GM12891 (cell line): ENCODE data around the gene PACS2.

ENCODE experiments used
- POLR2A ChIP-seq: IDR thresholded peaks from 2 replicates; pipeline ENCODE4 v1.6.1; 2011; ENCODE audit warnings: low read depth, low read length, control low read depth
- POLR2AphosphoS5 ChIP-seq: IDR thresholded peaks from 2 replicates; pipeline ENCODE4 v1.6.1; 2011; ENCODE audit warnings: low read depth, low read length, control low read depth
- POU2F2 ChIP-seq: IDR thresholded peaks from 2 replicates; pipeline ENCODE4 v1.6.1; 2011; ENCODE audit warnings: low read depth, mild to moderate bottlenecking, control low read depth, low read length, moderate library complexity
- SPI1 ChIP-seq: IDR thresholded peaks from 2 replicates; pipeline ENCODE4 v1.6.1; 2011; ENCODE audit warnings: low read depth, low read length, control low read depth
- TAF1 ChIP-seq: IDR thresholded peaks from 2 replicates; pipeline ENCODE4 v1.6.1; 2011; ENCODE audit warnings: low read depth, low read length, control low read depth

- no peak for TF ChIP-seq POLR2A
- no peak for TF ChIP-seq POLR2AphosphoS5
- TF ChIP-seq POU2F2: no peak
- TF ChIP-seq SPI1: no peak
- TF ChIP-seq TAF1: no peak
Observed at GRCh38 chr14:105328070-105328677, 13.6 kb downstream of the PACS2 start.
